ENCODE results near the gene RAF1.
"Not testable (repeated sequence)": the region's sequence is repeated elsewhere in the genome, so short reads cannot be mapped to it uniquely, and the experiment has no call there.

The RAF1 gene

DNA sequence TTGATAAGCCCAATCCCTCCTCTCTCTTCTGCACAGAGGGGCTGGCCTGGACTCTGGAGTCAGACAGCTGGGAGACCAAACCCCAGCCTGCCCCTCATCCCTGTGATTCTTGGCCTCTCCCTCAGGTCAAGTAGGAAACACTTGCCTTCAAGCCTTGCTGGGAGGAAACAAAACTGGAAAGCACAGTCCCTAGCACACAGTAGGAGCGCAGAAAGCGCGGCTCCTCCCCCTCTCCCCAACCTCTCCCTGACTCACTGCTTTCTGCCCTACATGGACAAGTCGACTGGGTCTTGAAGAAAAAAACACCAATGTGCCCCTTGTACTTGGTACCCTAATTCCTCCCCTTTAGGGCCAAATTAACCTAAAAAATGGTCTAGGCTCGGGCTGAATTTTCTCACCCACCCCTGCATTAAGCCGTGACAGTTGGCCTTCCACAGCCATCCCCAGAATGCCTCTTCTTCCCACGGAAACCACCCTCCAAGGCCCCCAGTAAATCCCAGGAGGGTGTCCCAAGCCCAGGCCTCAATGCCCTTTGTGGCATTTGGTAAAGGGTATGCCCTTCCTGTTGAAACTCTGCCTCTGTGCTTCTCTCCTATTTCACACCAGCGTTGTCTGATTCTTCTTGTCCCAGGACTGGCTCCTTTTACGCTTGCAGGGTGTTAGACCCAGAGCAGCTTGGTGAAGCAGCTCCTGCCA, 11.3 kb upstream of the RAF1 start:
- no peak for DNase-seq (ENCODE audit: low spot score)

DNA sequence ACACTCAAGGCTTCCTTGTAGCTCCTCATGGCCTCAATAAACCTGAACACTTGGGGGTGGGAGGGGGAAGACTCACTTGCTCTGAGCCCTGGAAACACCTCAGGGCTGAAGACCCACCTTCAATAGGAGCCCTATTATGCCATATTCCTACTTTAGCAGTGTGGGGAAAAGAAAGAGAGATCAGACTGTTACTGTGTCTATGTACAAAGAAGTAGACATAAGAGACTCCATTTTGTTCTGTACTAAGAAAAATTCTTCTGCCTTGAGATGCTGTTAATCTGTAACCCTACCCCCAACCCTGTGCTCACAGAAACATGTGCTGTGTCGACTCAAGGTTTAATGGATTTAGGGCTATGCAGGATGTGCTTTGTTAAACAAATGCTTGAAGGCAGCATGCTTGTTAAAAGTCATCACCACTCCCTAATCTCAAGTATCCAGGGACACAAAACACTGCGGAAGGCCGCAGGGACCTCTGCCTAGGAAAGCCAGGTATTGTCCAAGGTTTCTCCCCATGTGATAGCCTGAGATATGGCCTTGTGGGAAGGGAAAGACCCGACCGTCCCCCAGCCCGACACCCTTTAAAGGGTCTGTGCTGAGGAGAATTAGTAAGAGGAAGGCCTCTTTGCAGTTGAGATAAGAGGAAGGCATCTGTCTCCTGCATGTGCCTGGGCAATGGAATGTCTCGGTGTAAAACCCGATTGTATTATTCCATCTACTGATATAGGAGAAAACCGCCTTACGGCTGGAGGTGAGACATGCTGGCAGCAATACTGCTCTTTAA, 10.2 kb upstream of the RAF1 start:
- not testable (repeated sequence) for DNase-seq (ENCODE audit: low spot score)

DNA sequence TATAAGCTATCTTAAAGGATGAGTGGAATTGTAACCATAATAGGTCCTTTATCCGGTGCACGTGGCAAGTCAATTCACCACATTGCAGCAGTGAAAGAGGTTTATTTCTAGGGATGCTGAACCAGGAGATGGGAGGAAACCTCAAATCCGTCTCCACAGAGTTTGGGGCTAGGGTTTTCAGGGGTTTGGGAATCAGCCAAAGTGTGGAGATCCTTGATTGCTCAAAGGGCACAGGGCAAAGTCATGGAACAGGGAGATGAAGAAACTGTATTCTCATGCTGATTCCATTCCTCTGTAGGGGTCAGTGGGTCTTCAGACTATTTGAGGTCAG, 7.2 kb upstream of the RAF1 start:
- no peak for DNase-seq (ENCODE audit: low spot score)

DNA sequence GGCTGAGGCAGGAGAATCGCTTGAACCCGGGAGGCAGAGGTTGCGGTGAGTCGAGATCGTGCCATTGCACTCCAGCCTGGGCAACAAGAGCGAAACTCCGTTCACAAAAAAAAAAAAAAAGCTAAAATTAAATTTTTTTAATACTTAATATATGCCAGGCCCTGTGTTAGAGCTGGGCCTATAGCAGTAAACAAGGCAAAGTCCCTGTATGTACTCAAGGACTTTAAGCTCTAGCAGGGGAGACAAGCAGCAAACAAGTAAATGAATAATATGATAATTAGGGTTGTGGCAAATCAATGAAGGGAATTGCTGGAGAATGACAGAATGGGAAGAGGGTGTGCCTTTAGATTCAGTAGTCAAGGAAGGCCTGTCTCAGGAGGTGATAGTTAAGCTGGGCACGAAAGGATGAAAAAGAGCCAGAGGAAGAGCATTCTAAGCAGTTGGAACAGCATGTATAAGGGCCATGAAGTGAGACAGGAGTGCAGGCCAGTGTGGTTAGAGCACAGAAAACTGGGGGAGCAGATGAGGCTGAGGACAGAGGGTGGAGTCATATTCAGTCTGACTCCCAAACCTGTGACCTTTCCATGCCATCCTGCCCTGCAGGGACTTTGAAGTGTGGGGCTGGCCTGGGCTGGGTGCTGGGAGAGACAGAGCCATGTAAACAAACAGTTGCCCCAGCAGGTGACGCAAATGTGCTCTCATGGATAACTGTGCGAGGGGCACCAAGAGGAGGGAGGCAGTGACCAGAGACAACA, 6.6 kb upstream of the RAF1 start:
- DNase-seq (ENCODE audit: low spot score) = no peak

DNA sequence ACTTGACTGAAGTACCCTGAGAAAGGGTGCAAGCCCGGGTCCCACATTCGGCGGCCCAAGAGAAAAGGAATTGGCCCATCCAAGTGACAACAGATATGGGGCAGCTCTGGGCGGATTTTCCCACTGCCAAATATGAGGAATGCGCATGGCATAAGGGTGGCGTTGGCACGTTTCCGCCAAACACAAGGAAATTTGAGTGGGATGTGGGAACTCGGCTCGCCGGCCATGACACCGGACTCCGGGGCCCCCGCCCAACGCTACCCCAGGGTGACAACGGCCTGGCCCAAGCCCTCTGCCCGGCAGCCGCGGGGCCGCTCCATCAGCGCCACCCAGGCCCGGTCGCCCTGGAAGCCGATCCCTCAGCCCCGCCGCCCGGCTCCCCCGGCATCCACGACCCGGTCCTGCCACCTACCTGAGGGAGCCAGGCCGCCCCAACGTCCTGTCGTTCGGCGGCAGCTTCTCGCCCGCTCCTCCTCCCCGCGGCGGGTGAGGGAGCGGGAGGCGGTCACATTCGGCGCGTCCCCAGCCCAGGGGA, 449 bp downstream of the RAF1 start:
- peak; percentile 65 for DNase-seq (ENCODE audit: low spot score)

DNA sequence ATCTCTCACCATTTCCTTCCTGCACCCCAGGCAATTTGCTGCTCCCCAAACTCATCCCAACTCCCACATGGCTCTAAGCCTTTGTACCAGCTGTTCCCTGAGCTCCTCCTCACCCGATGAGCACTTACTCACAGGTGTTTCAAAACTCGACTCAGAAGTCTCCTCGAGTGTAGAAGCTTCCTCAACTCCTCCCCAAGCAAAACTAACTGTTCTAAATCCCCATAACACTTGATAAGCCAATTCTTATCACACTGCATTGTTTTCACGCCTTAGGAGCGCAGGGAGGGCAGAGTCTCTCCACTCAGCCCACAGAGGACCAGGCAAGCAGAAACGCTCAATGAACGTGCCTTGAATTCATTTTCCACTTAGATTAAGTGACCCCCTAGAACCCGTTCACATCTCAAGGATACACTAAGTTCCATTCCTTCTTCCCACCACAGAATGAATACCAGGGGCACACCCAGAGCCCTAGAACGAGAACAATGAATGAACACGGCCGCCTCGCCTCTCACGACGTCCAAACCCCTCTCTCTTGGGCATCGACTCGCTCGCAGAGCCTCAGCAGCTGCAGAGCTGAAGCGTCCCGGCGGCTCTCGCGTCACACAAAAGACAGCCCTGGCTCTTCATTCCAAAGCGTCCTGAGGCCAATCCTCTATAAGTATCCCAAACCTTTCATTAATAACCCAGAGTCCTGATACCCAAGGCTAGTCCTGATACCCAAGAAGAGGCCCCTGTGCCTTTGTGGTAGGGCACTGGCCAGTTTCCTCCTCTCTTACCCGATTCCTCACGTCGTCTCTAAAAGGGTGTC, 1.1 kb downstream of the RAF1 start:
- peak; percentile 26 for DNase-seq (ENCODE audit: low spot score)

DNA sequence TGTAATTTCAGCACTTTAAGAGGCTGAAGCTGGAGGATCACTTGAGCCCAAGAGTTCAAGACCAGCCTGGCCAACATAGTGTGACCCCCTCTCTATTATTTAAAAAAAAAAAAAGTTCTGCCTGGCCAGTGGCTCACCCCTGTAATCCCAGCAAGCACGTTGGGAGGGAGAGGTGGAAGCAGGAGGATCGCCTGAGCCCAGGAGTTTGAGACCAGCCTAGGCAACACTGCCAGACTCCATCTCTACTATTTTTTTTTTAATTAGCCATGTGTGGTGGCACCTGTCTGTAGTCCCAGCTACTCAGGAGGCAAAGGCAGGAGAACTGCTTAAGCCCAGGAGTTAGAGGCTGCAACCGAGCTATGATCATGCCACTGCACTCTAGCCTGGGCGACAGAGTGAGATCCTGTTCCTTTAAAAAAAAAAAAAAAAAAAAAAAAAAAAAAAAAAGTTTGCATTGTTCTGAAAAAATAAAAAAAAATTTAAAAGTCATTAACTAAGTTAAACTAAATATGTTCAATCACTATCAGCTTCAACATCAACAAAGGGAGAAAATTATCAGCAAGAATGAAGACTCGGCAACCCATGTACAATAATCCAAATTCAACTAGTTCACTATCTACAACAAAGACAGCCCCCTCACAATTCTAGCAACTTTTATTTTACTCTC, 1.9 kb downstream of the RAF1 start:
- no peak for DNase-seq (ENCODE audit: low spot score)

DNA sequence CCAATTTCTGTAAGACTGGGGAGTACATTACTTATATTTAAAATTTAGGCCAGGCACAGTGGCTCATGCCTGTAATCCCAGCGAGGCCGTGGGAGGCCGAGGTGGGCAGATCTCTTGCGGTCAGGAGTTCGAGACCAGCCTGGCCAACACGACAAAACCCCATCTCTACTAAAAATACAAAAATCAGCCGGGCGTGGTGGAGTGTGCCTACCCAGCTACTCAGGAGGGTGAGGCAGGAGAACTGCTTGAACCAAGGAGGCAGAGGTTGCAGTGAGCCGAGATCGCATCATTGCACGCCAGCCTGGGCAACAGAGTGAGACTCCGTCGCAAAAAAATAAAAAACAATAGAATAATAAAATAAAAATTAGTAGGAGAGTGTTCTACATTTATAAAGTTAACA, 2.5 kb downstream of the RAF1 start:
- not testable (repeated sequence) for DNase-seq (ENCODE audit: low spot score)

DNA sequence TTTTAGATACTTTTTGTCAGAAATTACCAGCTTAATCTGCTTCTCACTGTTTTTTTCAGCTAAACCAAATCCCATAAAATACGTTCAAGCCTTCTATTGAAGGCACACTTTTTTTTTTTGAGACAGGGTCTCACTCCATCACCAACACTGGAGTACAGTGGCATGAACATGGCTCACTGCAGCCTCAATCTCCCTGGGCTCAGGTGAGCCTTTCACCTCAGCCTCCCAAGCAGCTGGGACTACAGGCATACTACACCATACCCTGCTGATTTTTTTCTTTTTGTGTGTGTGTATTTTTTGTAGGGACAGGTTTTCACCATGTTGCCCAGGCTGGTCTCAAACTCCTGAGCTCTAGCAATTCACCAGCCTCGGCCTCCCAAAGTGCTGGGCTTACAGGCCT, 3.7 kb downstream of the RAF1 start:
- no peak for DNase-seq (ENCODE audit: low spot score)

DNA sequence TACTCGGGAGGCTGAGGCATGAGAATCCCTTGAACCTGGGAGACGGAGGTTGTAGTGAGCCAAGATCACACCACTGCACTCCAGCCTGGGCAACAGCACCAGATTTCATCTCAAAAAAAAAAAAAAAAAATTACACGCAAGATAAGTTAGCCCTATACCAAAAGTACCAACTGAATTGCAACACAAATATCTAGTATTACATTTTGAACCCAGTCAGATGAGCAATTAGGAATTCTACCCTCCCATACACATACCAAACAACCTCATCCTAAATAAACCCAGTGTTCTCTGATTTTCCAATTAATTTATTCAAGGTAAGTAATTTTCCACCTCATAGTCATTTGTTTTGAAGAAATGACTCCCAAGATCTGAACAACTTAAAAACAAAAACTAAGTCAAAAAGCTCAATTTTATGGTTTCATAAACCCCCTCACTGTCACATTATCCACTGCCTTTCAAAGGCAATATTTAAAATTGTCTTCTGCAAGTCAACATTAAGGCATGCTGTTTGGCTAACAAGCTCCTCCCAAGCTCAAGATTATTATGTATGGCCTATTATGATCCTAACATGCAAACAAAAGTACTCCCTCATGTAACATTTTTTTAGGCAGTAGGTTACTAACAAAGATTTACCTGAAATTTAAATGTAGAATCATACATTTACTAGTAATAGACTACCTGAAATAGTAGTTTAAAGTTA, 4.5 kb downstream of the RAF1 start:
- DNase-seq (ENCODE audit: low spot score) = no peak

DNA sequence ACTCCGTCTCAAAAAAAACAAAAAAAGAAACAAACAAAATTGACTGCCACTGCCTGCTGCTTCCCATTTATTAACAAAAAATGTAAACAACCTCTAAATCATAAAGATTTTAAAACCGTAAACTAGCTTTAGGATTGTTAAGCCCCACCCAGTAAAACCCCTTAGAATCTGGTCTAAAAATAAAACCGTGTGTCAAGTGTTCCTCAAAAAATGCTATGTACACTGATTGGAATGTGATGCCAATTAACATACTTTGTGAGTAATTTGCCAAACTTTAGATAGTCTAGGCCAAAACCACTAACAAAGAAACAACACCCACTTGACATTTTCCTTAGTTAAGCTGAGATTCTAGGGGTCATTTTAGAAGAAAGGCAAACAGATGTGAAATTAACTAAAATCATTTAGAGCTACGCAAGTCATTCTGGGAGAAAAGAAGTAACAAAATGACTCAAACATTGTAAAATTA, 5.3 kb downstream of the RAF1 start:
- no peak for DNase-seq (ENCODE audit: low spot score)

DNA sequence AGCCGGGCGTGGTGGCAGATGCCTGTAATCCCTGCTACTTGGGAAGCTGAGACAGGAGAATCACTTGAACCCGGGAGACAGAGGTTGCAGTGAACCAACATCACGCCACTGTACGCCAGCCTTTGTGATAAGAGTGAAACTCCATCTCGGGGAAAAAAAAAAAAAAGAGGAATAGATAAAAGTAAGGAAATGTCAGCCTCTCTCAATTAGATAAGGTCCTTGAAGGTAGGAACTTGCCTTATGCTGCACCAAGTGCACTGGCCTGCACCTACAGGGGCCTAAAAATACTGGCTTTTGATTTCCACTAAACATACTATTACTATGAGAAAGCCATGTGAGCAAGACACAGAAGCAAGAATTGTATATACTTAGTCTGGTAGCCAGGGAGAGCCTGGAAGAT, 7.1 kb downstream of the RAF1 start:
- no peak for DNase-seq (ENCODE audit: low spot score)

DNA sequence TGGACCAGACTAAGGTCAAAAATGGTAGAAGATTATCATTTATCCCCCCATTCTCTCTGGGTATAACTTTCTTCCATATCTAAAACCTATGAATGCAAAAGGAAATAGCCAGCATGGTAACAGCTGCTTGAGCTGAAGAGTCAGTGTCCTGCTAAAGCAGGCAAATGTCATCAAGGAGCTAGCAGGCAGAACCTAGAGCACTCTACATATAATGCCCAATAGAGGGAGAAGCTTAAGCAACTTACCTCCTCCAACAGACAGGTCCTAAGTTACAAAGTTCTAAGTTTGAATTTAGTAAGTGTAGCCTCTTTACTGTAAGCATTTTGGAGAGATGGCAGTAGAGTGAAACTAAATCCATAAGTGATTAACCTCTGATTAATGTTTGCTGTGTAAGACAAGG, 7.7 kb downstream of the RAF1 start:
- no peak for DNase-seq (ENCODE audit: low spot score)

DNA sequence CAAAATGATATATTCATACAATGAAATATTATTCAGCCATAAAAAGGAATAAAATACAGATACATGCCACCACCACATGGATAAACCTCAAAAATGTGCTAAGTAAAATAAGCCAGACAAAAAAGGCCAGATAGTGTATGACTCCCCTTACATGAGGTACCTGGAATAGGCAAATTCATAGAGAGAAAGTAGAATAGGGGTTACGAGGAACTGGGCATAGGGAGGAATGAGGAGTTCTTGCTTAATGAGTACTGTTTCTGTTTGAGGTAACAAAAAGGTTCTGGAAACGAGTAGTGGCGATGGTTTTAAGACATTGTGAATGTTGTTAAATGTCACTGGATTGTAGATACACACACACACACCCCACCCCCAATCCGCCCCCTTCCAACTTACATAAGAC, 8.2 kb downstream of the RAF1 start:
- no peak for DNase-seq (ENCODE audit: low spot score)

DNA sequence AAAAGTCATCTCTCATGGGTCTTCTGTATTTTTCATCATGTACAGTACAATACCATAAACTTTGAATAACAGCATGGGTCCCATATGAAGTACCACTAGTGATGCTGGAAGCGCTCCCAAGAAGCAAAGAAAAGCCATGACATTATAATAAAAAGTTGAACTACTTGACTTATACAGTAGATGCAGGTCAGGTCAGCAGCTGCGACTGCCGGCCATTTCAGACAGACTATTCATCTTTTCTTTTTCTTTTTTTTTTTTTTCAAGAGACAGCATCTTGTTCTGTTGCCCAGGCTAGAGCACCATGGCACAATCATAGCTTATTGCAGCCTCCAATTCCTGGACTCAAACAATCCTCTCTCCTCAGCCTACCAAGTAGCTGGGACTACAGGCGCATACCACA, 10.2 kb downstream of the RAF1 start:
- DNase-seq (ENCODE audit: low spot score) = no peak

DNA sequence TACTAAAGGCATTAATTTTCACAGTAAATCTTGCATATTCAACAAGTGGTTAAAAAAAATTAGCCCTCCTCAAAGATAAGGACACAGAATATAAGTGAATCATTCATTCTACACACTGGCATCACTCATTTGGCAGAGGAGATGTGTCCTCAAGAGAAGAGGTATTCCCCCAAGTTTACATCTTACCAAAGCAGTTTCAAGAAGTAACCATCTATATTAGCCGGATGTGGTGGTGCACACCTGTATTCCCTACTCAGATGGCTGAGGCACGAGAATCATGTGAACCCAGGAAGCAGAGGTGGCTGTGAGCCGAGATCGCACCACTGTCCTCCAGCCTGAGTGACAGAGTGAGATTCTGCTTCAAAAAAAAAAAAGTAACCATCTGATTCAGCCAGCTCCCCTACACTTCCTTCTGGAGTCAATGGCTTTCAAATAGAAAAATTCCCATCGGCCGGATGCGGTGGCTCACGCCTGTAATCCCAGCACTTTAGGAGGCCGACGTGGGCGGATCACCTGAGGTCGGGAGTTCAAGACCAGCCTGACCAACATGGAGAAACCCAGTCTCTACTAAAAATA, 15.4 kb downstream of the RAF1 start:
- no peak for DNase-seq (ENCODE audit: low spot score)

DNA sequence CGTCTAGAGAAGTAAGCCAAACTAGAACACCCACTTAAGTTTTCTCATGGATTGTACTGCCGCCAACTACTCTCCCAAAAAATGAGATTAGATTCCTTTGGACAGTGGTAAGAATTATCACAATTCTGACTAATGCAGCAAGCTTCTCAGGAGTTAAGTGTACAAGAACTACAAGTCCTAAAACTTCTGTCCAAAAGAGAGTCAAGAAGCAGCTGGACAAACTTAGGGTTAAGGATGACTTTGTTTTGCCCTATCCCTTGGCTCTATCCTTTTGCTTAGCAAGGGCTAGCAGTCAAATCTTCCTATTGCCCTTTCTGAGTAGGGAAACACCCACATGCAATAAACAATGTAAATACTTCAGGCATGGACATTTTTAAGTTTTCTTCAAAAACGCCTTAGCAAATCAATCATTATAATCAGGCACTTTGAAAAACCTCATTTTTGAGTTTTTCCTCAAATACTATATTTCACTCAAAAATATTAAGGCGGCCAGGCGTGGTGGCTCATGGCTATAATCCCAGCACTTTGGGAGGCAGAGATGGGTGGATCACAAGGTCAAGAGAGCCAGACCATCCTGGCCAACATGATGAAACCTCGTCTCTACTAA, 19.5 kb downstream of the RAF1 start:
- no peak for DNase-seq (ENCODE audit: low spot score)

DNA sequence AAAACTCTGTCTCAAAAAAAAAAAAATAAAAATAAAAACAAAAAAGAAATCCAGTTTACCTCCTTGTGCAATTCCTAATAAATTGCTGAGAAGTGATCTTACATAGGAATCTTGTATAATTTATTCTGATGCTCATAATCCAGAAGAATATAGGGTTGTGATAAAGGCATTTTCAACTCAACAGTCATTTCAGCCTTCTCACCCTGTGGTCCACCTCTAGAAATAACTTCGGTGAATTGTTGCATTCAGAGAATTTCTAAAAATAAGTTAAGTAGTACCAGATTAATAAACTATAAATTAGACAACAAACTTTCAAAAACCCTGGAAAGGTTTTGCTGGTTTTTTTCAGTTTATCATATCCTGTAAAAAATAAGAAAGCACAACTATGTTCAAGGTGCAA, 20.2 kb downstream of the RAF1 start:
- DNase-seq (ENCODE audit: low spot score) = no peak

DNA sequence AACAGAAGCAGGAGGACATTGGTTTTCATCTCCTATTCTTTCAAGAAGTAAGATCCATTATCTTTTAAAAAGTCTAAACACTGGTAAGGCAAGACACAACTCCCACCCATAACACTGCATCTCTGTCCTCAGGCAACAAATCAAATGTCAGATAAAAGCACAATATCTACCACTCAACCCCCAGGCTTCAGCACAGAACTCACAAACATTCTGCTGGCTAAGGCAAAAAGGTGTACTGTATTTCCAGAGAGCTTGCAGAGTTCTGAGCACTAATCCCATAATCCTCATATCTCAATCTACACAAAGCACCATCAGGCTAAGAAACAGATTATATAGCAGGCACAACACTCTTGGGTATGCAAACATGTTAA, 20.9 kb downstream of the RAF1 start:
- no peak for DNase-seq (ENCODE audit: low spot score)

DNA sequence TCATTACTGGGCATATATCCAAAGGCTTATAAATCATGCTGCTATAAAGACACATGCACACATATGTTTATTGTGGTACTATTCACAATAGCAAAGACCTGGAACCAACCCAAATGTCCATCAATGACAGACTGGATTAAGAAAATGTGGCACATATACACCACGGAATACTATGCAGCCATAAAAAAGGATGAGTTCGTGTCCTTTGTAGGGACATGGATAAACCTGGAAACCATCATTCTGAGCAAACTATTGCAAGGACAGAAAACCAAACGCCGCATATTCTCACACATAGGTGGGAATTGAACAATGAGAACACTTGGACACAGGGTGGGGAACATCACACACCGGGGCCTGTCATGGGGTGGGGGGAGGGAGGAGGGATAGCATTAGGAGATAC, 23.1 kb downstream of the RAF1 start:
- DNase-seq (ENCODE audit: low spot score) = not testable (repeated sequence)
